ENCODE data around the gene SYNPR.
A peak's percentile ranks its signal among the peaks of the same experiment; 100 is the strongest.

The SYNPR gene

DNA sequence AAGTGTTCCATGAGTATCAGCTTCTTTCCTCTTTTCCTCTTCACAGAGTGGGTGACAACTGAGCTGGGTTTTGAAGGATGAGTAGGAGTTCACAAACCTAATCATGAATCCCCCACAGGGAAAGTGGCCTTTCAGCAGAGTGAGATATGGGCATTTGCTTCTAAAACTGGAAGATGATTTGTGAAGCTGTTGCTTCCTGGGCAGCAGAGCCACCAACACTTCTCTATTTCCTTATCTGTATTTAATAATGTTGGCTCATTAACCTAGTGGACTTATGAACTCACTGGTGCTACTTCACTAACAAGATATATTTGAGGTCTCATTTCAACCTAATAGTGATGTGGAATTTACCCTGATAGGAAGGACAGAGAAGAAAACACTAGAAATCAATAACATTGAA lies 152.8 kb downstream of the SYNPR start:
- TF ChIP-seq, protein P1, sequence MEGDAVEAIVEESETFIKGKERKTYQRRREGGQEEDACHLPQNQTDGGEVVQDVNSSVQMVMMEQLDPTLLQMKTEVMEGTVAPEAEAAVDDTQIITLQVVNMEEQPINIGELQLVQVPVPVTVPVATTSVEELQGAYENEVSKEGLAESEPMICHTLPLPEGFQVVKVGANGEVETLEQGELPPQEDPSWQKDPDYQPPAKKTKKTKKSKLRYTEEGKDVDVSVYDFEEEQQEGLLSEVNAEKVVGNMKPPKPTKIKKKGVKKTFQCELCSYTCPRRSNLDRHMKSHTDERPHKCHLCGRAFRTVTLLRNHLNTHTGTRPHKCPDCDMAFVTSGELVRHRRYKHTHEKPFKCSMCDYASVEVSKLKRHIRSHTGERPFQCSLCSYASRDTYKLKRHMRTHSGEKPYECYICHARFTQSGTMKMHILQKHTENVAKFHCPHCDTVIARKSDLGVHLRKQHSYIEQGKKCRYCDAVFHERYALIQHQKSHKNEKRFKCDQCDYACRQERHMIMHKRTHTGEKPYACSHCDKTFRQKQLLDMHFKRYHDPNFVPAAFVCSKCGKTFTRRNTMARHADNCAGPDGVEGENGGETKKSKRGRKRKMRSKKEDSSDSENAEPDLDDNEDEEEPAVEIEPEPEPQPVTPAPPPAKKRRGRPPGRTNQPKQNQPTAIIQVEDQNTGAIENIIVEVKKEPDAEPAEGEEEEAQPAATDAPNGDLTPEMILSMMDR (conservative IDR thresholded peaks at IDR 0.05; ENCODE audit: low read length): no peak
- H3K4me3 ChIP-seq (ENCODE audit: low read length): no peak overlapping the region
- DNase-seq (ENCODE audit: low read depth): no peak

DNA sequence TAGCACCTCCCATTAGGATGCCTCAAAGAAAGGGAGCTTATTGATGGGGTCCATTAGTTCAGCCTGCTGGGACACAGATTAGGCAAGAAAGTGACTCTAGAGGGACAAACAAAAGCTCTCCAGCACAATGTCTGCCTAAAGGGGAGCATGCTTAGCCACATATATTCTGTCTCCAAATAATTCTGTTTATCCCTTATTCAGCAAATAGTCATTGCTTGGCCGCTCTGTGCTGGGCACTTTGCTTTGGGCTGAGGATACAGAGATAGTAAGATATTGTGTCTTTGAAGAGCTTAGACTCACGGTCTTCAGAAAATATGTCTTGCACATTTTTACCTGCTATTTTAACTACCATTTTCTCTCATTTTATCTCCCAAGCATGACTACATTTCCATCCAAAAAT lies 159.8 kb downstream of the SYNPR start:
- DNase-seq (ENCODE audit: low read depth): no peak
- TF ChIP-seq, protein P1 (conservative IDR thresholded peaks at IDR 0.05; ENCODE audit: low read length): no peak
- H3K4me3 ChIP-seq (ENCODE audit: low read length): no peak overlapping the region

DNA sequence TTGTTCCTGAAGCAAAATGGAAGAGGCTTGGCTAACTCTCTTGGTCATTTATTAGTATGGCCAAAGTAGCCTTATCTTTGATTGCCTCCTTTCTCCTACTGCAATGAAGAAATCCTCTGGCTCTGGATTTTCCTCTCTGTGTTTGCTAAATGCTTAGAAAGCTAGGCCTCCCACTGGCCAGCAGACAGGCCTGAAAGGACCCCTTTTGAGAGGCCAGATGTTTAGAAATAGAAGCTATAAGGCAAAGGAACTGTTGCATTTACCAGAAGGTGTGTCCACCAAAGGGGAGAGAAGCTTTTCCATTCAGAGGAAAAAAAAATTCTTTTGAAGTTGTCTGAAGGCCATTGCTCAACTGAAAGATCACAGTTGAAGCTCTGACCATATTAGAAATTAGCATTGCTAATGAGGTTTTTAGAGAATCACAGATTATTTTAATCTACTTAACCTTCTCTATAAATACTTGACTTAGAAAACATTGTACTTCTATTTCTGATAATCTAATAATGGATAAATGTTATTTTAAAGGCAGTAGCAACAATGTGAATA lies 160.8 kb downstream of the SYNPR start:
- DNase-seq (ENCODE audit: low read depth): no peak
- no peak overlapping the region for H3K4me3 ChIP-seq (ENCODE audit: low read length)
- TF ChIP-seq, protein P1 (conservative IDR thresholded peaks at IDR 0.05; ENCODE audit: low read length): no peak

DNA sequence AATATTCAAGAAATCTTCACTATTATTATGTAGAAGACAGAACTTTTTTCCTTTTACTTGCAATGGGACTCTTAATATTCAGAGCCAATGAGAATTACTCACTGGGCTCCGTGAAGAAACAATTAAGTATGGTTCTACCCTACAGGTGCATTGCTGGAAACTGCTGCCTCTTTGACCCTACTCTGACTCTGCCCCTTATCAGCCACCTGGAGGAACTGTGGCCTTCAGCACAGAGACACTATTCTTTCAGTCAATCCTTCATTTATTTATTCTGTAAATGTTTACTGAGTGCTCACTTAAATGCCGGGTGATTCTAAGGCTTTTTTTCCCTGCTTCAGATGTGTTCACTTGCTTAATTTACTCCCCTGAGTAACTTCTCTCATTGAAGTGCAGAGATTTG lies 163.2 kb downstream of the SYNPR start:
- TF ChIP-seq, protein P1 (conservative IDR thresholded peaks at IDR 0.05; ENCODE audit: low read length): no peak
- no peak for DNase-seq (ENCODE audit: low read depth)
- H3K4me3 ChIP-seq (ENCODE audit: low read length): no peak overlapping the region

DNA sequence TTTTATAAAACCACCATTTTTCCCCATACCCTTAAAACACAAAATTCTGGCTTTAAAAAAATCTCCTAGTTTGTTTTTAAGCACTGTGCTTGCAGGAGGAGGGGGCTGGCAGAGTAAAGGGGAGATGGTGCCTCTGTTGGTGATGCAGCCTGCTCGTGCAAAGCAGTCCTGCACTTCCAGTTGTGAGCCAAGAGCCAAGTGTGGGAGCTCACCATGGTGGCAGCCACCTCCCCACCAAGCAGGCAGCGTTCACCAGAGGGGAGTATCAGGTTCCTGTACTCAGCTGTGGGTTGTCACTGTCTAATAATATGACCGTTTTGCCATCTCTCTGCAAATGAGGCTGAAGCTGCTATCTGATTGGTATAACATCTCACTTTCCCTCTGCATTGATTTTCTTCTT lies 164.8 kb downstream of the SYNPR start:
- TF ChIP-seq, protein P1 (conservative IDR thresholded peaks at IDR 0.05; ENCODE audit: low read length): no peak
- H3K4me3 ChIP-seq (ENCODE audit: low read length): no peak overlapping the region
- DNase-seq (ENCODE audit: low read depth): no peak

DNA sequence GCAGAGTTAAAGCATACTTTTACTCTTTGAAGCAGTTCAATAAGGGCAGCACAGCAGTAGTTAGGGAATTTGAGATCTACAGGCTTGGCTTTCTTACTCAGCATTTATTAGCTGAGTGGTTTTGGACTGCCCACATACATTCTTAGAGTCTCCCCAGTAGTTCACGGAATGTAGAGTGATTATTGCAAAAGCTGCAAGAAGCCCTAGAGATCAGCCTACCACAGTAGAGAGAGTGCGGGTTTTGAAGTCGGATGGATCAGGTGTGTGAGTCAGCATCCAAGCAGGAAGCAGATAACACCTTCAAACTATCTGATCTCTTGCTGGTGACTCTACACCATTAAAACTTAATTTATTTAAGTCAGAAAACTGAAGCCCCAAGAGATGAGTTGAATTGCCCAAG lies 171.9 kb downstream of the SYNPR start:
- no peak overlapping the region for H3K4me3 ChIP-seq (ENCODE audit: low read length)
- peak; percentile 6 for DNase-seq (ENCODE audit: low read depth)
- TF ChIP-seq, protein P1 (conservative IDR thresholded peaks at IDR 0.05; ENCODE audit: low read length): no peak

DNA sequence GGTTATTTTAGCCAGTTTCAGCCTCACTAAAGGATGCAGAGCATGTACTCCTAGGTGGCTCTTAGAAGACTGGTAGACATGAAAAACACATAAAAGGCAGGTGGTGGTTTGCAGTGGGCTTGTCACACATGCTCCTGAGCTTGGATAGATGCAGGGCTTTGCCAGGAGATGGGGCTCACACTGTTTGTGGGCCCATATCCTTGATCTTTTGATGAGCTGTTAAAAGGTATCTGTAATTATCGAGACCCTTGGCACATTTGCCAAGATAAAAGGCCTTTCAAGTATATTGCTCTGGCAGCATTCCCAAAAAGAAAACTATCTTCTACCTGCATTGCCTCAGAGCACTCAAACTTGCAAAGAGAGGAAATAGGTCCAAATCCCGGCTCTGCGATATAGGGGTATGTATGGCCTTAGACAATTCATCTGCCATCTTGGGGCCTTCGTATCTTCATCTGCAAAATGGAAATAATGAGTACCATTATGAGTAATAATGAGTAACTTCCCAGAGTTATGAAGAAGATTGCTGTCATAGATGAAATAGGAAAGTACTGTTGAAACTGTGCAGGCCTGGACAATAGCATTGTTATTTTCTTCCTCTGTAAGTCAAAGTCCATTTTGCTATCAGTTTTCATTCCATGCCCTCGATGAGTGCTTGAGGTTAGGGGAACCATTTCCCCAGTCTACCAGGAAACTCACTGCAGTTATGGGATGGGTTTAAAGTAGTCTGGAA lies 172.7 kb downstream of the SYNPR start:
- H3K4me3 ChIP-seq (ENCODE audit: low read length): no peak overlapping the region
- DNase-seq (ENCODE audit: low read depth): no peak
- TF ChIP-seq, protein P1 (conservative IDR thresholded peaks at IDR 0.05; ENCODE audit: low read length): no peak
